Natural killer cell treated with Interleukin-12 subunit alpha and Interleukin-12 subunit beta and Interleukin-15 and Interleukin-18, amount 100 ng/mL, for 72 hours (primary cell): ENCODE data around the gene LYPLAL1. TPM values are rescaled to one million over a fixed set of nuclear protein-coding genes. Genes with fewer than 3 reads are reported as not detected.

Experiments used
- ATAC-seq, 2 donors: fragments of 150-1000 bp; cut with Tn5 transposase in 1 of 2; sonication (Bioruptor Pico), chemical (Tn5 transposase) in 1 of 2; 2 replicates each; pipeline ENCODE4 v1.10.0; 2021
- DNase-seq: peaks from one replicate; pipeline ENCODE4 v3.0.0; 2022; ENCODE audit warnings: low spot score
- H3K27ac Mint-ChIP-seq, 2 donors: 1 replicate in 1 of 2; 2 replicates in 1 of 2; pipeline ENCODE4 v1.8.0; 2022; ENCODE audit warnings: mixed read lengths in 2 of 2, mild to moderate bottlenecking in 1 of 2, moderate library complexity in 1 of 2
- H3K27me3 Mint-ChIP-seq, 2 donors: 1 replicate in 1 of 2; 2 replicates in 1 of 2; pipeline ENCODE4 v1.8.0; 2022; ENCODE audit warnings: mixed read lengths in 2 of 2
- H3K36me3 Mint-ChIP-seq: one replicate; pipeline ENCODE4 v1.8.0; 2022; ENCODE audit warnings: mixed read lengths
- H3K4me1 Mint-ChIP-seq, 2 donors: 1 replicate in 1 of 2; 2 replicates in 1 of 2; pipeline ENCODE4 v1.8.0; 2022; ENCODE audit warnings: low read depth in 2 of 2, mixed read lengths in 2 of 2, mild to moderate bottlenecking in 1 of 2
- H3K4me3 Mint-ChIP-seq: one replicate; pipeline ENCODE4 v1.8.0; 2022; ENCODE audit warnings: mixed read lengths
- H3K9me3 Mint-ChIP-seq: 2 replicates; pipeline ENCODE4 v1.8.0; 2022; ENCODE audit warnings: mixed read lengths
- total RNA-seq, 2 donors: library from RNA; stranded (reverse); gene quantifications; one replicate each; pipeline ENCODE4 v1.2.3, GENCODE V29; 2022

Gene LYPLAL1
- 10 to 100 TPM; 12.5 to 20.3 TPM for total RNA-seq

DNA sequence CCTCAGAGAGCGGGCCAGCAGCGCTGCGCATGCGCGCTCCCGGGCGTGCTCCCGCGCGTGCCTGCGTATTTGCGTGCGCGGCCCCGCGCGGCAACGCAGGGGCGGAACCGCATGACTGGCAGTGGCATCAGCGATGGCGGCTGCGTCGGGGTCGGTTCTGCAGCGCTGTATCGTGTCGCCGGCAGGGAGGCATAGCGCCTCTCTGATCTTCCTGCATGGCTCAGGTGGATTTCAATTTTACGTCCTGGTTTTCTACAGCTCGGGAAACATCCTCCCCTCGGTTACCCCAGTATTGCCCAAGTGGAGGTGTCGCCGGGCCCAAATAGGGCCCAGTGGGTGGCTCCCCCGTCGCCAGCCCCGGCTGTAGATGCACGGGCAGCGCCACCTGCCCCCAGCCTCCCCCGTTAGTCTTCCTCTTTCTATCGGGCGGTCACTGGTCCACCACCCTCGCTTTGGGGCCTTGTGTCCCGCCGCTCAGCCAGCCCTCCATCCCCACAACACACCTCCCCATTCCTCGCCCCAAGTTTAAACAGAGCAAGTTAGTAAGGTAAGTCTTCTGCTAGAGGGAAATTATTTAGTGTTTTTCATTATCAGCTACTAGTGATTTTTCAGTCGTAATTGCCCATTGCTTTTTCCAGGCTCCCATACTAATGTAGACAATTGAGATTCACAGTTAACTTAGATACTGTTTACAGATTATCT is at the start of gene LYPLAL1:
LYPLAL1 (plus strand) TSS at position 121 of the 702 bp plus-strand sequence; CDS start at position 134, 13 bp downstream.
- Mint-ChIP-seq H3K36me3 (peaks cover 10% of the 10 kb centered on the region), H3K27ac (peak within 1 kb of the TSS; percentile 90 to 98), H3K4me1 (peaks cover 28 to 53% of the 10 kb centered on the region in 2 donors), H3K4me3 (peak within 1 kb of the TSS; percentile 100), H3K9me3 (no peaks in the 10 kb centered on the region), H3K27me3 (peaks cover 0 to 9% of the 10 kb centered on the region in 2 donors)
- ATAC-seq (peak; percentile 97), DNase-seq (peak; percentile 91)

DNA sequence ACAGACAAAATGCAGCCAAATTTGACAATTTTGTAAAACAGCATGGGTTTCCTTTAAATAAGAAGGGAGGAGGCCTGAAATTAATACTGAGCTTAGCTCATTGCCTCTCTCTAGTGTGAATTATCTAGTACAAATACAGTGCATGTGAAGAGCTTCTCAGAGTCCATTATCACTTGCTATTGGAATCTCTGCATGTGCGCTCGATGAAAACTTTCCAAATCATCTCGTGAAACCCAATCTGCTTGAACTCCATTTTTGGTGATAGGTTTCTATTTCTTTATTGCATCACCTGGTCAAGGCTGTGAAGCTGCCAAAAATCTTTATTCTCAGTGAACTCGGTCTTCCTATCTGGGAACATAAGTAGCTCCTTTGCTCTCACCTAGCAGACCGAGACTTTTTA is 49.5 kb upstream of the LYPLAL1 start:
- DNase-seq (no peak), ATAC-seq (no peak)
- no peaks in the 10 kb centered on the region for H3K4me1 Mint-ChIP-seq
- H3K4me3 Mint-ChIP-seq = no peak overlapping the region
- H3K36me3 Mint-ChIP-seq = no peaks in the 10 kb centered on the region
- no peak overlapping the region for H3K27ac Mint-ChIP-seq
- no peaks in the 10 kb centered on the region for H3K9me3 Mint-ChIP-seq
- no peaks in the 10 kb centered on the region for H3K27me3 Mint-ChIP-seq

DNA sequence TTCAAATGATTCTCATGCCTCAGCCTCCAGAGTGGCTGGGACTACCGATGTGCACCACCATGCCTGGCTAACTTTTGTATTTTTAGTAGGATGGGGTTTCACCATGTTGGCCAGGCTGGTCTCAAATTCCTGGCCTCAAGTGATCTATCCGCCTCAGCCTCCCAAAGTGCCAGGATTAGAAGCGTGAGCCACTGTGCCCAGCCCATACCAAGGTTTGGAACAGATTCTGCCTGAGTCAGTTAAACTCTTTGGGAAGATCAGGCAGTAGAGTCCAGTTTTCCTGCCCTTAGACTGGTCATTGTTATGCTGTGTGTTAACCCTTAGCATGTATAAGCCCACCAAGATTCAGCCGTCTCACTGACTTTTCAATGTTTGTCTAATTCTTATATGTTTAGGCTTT is 48.3 kb upstream of the LYPLAL1 start:
- Mint-ChIP-seq H3K27ac (no peak overlapping the region), H3K27me3 (no peaks in the 10 kb centered on the region), H3K9me3 (no peaks in the 10 kb centered on the region), H3K4me1 (no peaks in the 10 kb centered on the region), H3K4me3 (no peak overlapping the region), H3K36me3 (no peaks in the 10 kb centered on the region)
- no peak for ATAC-seq
- no peak for DNase-seq

DNA sequence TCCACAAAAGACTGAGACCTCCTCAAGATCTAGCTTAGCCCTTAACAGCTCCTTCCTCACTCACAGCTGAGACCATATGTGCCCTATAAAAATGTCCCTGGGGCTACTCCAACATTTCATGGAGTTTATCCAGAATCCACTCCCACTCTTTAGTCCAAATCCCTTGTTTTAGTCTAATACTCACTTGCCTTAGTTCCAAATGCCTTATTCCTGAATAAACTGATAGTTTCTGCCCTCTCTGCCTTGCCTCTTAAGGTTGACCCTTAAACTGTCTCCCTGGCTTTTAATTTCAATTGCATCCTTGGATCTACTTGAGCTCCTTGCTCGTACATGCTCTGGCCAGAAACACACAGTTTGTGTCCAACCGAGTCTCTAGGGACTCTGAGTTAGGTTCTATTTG is 47.3 kb upstream of the LYPLAL1 start:
- Mint-ChIP-seq H3K36me3 (no peaks in the 10 kb centered on the region), H3K9me3 (no peaks in the 10 kb centered on the region), H3K27me3 (no peaks in the 10 kb centered on the region), H3K4me1 (no peaks in the 10 kb centered on the region), H3K27ac (no peak overlapping the region), H3K4me3 (no peak overlapping the region)
- ATAC-seq (no peak), DNase-seq (no peak)

DNA sequence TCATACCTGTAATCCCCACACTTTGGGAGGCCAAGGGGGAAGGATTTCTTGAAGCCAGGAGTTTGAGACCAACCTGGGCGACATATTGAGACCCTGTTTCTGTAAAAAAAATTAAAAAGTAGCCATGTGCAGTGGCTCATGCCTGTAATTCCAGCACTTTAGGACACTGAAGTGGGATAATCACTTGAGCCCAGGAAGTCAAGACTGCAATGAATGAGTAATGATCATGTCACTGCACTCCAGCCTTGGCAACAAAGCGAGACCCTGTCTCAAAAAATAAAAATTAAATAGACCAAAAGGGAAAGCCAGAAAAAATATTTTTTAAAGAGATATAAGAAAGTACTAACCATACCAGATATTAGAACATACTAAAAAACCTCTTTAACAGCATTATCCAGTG is 44.7 kb upstream of the LYPLAL1 start:
- ATAC-seq = no peak
- no peak overlapping the region for H3K4me3 Mint-ChIP-seq
- peaks cover 2% of the 10 kb centered on the region for H3K9me3 Mint-ChIP-seq
- DNase-seq = no peak
- H3K27ac Mint-ChIP-seq = no peak overlapping the region
- H3K4me1 Mint-ChIP-seq = no peaks in the 10 kb centered on the region
- H3K27me3 Mint-ChIP-seq = peaks cover 0 to 7% of the 10 kb centered on the region in 2 donors
- no peaks in the 10 kb centered on the region for H3K36me3 Mint-ChIP-seq

DNA sequence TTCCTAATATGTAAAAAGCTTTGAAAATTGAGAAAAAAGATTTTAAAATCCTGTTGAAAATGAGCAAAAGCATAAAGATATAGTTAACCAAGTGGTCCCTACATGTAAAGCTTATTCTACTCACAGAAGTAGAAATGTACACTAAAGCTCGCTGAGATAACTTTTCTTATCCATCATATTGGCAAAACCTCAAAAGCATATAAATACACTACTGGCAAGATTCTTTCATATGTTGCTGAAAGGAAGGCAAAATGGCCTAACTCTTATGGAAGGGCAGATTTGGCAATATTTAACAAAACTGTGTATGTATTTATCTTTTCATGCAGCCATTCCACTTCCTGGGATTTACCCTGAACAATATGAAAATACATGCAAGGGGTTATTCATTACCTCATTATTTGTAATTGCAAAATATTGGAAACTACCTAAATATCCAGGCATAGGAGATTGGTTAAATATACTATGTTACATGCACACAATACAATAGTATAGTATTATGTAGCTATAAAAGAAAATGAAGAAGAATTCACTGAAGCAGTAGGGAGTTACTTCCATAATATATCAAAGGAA is 43.2 kb upstream of the LYPLAL1 start:
- peaks cover 3% of the 10 kb centered on the region for H3K9me3 Mint-ChIP-seq
- H3K36me3 Mint-ChIP-seq = no peaks in the 10 kb centered on the region
- ATAC-seq (no peak), DNase-seq (no peak)
- H3K4me3 Mint-ChIP-seq = no peak overlapping the region
- no peak overlapping the region for H3K27ac Mint-ChIP-seq
- H3K27me3 Mint-ChIP-seq = peaks cover 0 to 7% of the 10 kb centered on the region in 2 donors
- H3K4me1 Mint-ChIP-seq = no peaks in the 10 kb centered on the region

DNA sequence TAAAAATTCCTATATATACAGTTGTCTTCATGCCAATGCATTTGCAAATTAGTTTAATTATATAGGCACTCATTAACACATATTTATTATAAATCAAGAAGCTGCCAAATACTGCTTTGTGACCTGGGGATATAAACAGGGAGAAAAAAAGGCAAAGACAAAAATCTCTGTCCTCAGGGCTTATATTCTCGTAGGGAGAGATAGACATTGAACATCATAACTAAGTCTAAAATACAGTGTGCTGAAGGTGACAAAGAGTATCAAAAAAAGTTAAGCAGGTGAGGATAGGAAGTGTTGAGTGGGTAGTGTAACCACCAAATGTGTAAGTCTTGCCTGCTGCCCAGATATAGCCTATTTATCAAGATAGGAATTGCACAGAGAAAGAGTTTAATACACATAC is 40.7 kb upstream of the LYPLAL1 start:
- peaks cover 0 to 14% of the 10 kb centered on the region in 2 donors for H3K27me3 Mint-ChIP-seq
- peaks cover 3% of the 10 kb centered on the region for H3K9me3 Mint-ChIP-seq
- no peak for ATAC-seq
- H3K36me3 Mint-ChIP-seq = no peaks in the 10 kb centered on the region
- no peak for DNase-seq
- no peak overlapping the region for H3K27ac Mint-ChIP-seq
- H3K4me3 Mint-ChIP-seq = no peak overlapping the region
- H3K4me1 Mint-ChIP-seq = no peaks in the 10 kb centered on the region

DNA sequence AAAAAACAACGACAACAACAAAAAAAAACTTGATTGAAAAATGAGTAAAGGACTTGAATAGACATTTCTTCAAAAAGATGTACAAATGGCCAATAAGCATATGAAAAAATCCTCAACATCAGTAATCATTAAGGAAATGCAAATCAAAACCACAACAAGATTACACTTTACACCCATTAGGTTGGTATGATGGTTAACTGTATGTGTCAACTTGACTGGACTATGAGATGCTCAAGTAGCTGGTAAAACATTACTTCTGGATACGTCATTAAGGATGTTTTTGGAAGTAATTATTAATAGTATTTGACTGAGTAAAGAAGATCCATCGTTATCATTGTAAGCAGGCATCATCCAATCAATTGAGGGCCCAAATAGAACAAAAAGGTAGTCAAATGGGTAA is 34.9 kb upstream of the LYPLAL1 start:
- Mint-ChIP-seq H3K4me1 (no peaks in the 10 kb centered on the region), H3K36me3 (no peaks in the 10 kb centered on the region), H3K4me3 (no peak overlapping the region), H3K9me3 (peaks cover 7% of the 10 kb centered on the region), H3K27ac (no peak overlapping the region), H3K27me3 (peaks cover 8 to 38% of the 10 kb centered on the region in 2 donors)
- DNase-seq (no peak), ATAC-seq (no peak)

DNA sequence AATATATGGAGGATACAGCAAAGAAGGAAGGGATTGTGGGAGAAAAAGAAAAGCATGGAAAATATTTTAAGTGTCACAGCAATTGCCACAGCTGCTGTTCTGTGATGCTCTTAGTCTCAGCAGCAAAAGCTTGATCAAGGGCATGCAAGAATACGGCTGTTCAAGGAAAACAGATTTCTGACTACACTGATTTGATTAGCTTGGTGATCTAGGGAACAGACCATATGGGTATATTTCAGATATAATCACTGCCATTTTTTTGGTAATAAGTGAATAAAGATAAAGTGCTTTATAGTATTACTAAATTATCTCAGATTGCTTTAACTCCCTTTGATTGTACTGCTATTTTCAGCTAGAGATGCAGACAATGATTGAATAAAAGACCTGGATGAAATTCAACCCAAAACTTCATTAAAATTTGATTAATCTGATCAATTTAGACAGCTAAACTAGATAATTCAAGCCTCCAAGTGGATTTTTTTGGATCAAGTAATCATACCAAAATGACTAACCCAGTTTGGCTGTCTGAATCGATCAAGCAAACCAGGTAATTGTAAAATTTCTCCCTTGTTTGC is 33.3 kb upstream of the LYPLAL1 start:
- no peaks in the 10 kb centered on the region for H3K4me1 Mint-ChIP-seq
- H3K27ac Mint-ChIP-seq = no peak overlapping the region

DNA sequence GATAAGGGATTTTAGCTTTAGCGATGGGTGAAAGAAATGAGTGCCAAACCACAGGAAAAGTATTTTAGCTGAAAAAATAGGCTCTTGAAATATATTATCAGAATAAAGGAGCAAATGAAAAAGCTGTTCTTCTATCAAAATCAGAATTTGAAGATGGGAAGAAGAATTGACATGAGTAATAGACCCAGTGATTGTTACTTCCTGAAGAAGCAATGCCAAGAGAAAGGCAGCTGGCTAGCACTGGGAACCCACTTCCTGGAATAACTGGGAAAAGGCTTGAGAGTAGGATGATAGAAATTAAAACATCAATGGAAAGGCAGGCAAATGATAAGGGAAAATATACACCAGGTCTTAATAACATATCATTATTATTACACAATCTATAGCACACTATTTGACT is 29.9 kb upstream of the LYPLAL1 start:
- H3K27me3 Mint-ChIP-seq = peaks cover 14 to 37% of the 10 kb centered on the region in 2 donors
- H3K4me3 Mint-ChIP-seq = no peak overlapping the region
- ATAC-seq (no peak), DNase-seq (no peak)
- H3K36me3 Mint-ChIP-seq = no peaks in the 10 kb centered on the region
- H3K4me1 Mint-ChIP-seq = no peaks in the 10 kb centered on the region
- no peak overlapping the region for H3K27ac Mint-ChIP-seq
- H3K9me3 Mint-ChIP-seq = peaks cover 4% of the 10 kb centered on the region

More for the DNA sequence above, 33.3 kb upstream of the LYPLAL1 start:
- H3K27me3 Mint-ChIP-seq = peaks cover 8 to 41% of the 10 kb centered on the region in 2 donors
- ATAC-seq (no peak), DNase-seq (no peak)
- no peaks in the 10 kb centered on the region for H3K36me3 Mint-ChIP-seq
- H3K9me3 Mint-ChIP-seq = peaks cover 4% of the 10 kb centered on the region
- no peak overlapping the region for H3K4me3 Mint-ChIP-seq

DNA sequence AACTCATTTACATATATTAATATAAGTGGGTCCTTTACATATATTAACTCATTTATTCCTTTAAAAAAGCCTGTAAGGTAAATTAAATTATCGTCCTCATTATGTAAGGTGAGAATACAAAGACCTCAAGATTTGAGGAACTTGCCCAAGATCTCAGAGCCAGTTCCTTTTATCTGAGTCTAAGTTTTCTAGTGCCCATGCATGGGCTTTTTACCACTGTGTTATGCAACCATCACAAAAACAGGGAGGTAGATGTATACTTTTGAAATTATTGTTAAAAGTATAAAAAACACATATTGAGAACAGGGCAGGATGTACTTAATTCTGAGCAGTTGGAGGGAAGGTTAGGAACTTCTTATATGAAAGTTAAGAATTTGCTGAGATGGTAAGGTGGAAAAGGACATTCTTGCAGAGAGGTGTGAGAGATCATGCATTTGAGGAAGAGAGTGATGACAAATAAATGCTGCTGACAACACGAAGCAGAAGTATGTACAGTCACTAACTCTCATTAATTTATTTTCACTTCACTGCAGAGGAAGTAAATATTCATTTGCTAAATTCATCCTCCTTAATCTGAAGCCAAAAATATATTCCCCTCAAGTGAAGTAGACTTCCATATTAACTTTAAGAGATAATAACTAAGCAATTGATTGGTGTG is 28.9 kb upstream of the LYPLAL1 start:
- no peak for DNase-seq
- Mint-ChIP-seq H3K36me3 (no peaks in the 10 kb centered on the region), H3K27me3 (peaks cover 14 to 33% of the 10 kb centered on the region in 2 donors), H3K27ac (no peak overlapping the region), H3K4me1 (no peaks in the 10 kb centered on the region), H3K4me3 (no peak overlapping the region), H3K9me3 (peaks cover 4% of the 10 kb centered on the region)
- no peak for ATAC-seq

DNA sequence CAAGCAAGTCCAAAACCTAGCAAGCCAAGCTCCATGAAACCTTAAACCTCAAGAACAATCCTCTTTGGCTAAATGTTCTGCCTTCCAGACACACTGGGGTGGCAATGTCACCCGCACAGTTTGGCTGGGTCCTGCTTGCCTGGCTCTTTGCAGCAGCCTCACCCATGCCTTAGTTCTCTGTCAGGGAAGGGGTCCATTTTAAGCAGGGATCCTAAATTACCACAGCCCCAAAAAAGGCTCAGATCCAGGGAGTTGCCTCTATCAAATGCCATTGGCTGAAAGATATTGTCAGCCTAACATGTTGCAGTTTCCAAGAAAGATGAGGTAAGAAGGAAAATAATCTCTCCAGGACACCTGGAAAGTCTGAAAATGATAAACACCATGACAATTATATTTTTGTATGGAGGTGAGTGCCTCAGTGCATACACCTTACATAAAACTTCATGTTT is 26.1 kb upstream of the LYPLAL1 start:
- no peaks in the 10 kb centered on the region for H3K4me1 Mint-ChIP-seq
- H3K9me3 Mint-ChIP-seq = no peaks in the 10 kb centered on the region
- no peak overlapping the region for H3K27ac Mint-ChIP-seq
- ATAC-seq = no peak
- peaks cover 14 to 28% of the 10 kb centered on the region in 2 donors for H3K27me3 Mint-ChIP-seq
- no peaks in the 10 kb centered on the region for H3K36me3 Mint-ChIP-seq
- no peak for DNase-seq
- H3K4me3 Mint-ChIP-seq = no peak overlapping the region

DNA sequence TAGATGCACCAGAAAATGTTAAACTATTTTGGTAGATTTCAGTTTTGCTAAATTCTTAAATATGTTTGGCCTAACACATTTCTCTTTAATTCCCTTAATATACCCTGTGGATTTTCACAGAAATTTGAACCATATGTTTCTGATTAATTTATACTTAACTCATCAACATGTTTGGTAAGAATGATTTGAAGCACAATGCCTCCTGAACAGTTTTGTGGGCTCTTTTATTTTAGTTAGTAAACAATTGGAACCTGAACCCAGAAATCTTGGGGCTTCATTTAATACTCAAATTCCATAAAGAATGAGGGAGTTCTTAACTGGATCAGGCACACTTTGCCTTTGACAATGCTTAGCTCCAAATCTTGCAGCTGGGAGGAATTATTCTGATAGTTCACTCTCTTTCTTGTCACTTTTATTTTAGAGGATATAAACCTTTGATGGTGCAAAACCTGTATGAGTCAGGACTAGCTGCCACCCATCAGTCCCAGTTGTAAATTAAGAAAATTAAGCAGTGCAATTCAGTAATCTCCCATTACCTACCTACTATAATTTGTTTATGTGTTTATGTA is 24.6 kb upstream of the LYPLAL1 start:
- no peaks in the 10 kb centered on the region for H3K36me3 Mint-ChIP-seq
- DNase-seq (no peak), ATAC-seq (no peak)
- H3K27ac Mint-ChIP-seq = no peak overlapping the region
- H3K4me1 Mint-ChIP-seq = no peaks in the 10 kb centered on the region
- H3K9me3 Mint-ChIP-seq = no peaks in the 10 kb centered on the region
- peaks cover 19 to 25% of the 10 kb centered on the region in 2 donors for H3K27me3 Mint-ChIP-seq
- H3K4me3 Mint-ChIP-seq = no peak overlapping the region

DNA sequence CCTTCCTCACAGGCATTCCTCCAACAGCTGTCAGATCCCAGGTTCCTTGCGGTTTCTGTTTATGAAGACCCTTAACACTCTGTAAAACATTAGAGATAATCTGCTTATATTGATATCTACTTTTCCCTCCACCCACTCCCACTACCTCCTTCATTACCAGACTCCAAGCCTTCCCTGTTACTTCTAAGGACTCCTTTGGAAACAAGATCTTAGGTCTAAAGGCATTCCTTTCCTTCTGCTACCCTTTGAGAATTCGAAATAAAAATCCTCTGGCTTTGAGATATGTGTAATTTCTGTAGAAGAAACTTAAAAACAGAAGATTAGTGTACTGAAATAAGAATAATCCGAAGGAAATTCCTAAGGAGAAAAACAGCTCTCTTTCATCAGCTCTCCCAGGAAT is 23.7 kb upstream of the LYPLAL1 start:
- Mint-ChIP-seq H3K27ac (no peak overlapping the region), H3K27me3 (peaks cover 19 to 25% of the 10 kb centered on the region in 2 donors), H3K4me1 (no peaks in the 10 kb centered on the region), H3K4me3 (no peak overlapping the region), H3K9me3 (no peaks in the 10 kb centered on the region), H3K36me3 (no peaks in the 10 kb centered on the region)
- no peak for DNase-seq
- ATAC-seq = no peak
